Measurements from ENCODE around the gene SORCS2.

- TF ChIP-seq POLR2AphosphoS5 (IDR thresholded peaks at IDR 0.05; ENCODE audit: borderline replicate concordance, low read depth, low read length) (no peak), EZH2 (IDR thresholded peaks at IDR 0.05) (no peak)
Measured at GRCh38 chr4:7621252-7622035, 429.1 kb downstream of the SORCS2 start.

Data from SK-N-MC (cell line).